Gastrocnemius medialis (tissue), 4 donors: ENCODE results near the gene ZMYM2.

Experiments
- POLR2A ChIP-seq, 2 donors: fragments of 450-650 bp; IDR thresholded peaks; one replicate each; pipeline ENCODE4 v1.6.1; 2017; ENCODE audit warnings: antibody characterized with exemption in 2 of 2, mild to moderate bottlenecking in 2 of 2, moderate library complexity in 2 of 2
- TF ChIP-seq, protein P1 (sequence below), 5 experiments: fragments of 450-650 bp in 3 of 5; fragments of 200-600 bp in 2 of 5; sonication (generic) in 2 of 5; IDR thresholded peaks in 4 of 5; conservative IDR thresholded peaks in 1 of 5; 1 replicate in 4 of 5; 2 replicates in 1 of 5; pipeline ENCODE4 v1.5.1; 2016 to 2019; ENCODE audit warnings: antibody characterized with exemption in 5 of 5, mild to moderate bottlenecking in 3 of 5, moderate library complexity in 3 of 5

DNA sequence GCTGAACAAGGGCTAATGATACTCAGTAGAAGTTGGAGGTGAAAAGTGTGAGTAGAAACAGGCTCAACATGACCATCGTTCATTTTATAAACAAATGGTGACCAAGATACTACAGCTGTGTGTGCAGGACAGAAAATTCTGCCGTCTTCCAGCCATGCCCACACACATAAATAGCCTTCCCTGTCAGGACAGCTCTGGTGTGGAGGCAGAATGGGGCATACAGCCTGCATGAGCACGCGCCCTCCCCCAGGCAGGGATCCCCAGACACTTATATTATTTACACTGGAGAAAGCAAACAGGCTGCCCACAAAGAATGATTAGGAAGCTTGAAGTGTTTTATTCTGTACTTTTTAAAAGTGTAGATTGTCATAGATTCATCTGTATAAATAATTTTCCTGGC is 182.0 kb downstream of the ZMYM2 start:
- TF ChIP-seq, protein P1, sequence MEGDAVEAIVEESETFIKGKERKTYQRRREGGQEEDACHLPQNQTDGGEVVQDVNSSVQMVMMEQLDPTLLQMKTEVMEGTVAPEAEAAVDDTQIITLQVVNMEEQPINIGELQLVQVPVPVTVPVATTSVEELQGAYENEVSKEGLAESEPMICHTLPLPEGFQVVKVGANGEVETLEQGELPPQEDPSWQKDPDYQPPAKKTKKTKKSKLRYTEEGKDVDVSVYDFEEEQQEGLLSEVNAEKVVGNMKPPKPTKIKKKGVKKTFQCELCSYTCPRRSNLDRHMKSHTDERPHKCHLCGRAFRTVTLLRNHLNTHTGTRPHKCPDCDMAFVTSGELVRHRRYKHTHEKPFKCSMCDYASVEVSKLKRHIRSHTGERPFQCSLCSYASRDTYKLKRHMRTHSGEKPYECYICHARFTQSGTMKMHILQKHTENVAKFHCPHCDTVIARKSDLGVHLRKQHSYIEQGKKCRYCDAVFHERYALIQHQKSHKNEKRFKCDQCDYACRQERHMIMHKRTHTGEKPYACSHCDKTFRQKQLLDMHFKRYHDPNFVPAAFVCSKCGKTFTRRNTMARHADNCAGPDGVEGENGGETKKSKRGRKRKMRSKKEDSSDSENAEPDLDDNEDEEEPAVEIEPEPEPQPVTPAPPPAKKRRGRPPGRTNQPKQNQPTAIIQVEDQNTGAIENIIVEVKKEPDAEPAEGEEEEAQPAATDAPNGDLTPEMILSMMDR (IDR thresholded peaks at IDR 0.05 in 4 of 5, conservative IDR thresholded peaks at IDR 0.05 in 1 of 5) = no peak
- TF ChIP-seq POLR2A (IDR thresholded peaks at IDR 0.05) = no peak
